ENCODE measurements around the gene PTPRN2.

- TF ChIP-seq CTCF (IDR thresholded peaks at IDR 0.05) = no peak
- no peak for TF ChIP-seq ZFX (IDR thresholded peaks at IDR 0.05; ENCODE audit: borderline replicate concordance)
Measured at GRCh38 chr7:158009886-158010285, 577.7 kb downstream of the PTPRN2 start.
